HCT116 (cell line): Measurements from ENCODE around the gene AMER1. TPM values are rescaled to one million over a fixed set of nuclear protein-coding genes. Genes with fewer than 3 reads are reported as not detected.

Experiments
- ATAC-seq: fragments of 200-7000 bp; cut with Tn5 transposase; 2 replicates; pipeline ENCODE4 v1.9.1; 2020; ENCODE audit warnings: mild to moderate bottlenecking, moderate library complexity
- BruUV-seq: library from RNA; stranded (reverse); fragments of 400-500 nt; replicated peaks from 2 replicates; lab custom pipeline; 2021; lab: Mats Ljungman, UMichigan
- CTCF ChIA-PET: fragments of 300-600 bp; sonication (Branson Sonifier 250); formaldehyde crosslinking; loops from one replicate; lab custom pipeline; 2021; ENCODE audit warnings: antibody characterized with exemption; lab: Charles Lee
- POLR2A ChIA-PET: fragments of 300-600, 350-600 bp; sonication (Branson Sonifier 250); formaldehyde crosslinking; loops from one replicate; lab custom pipeline; 2021; ENCODE audit warnings: antibody characterized with exemption; lab: Charles Lee
- RAD21 ChIA-PET, 2 experiments: fragments of 300-600 bp; sonication (Branson Sonifier 250); formaldehyde crosslinking; loops; one replicate each; lab custom pipeline; 2023; ENCODE audit warnings: low total read pairs in 2 of 2; ENCODE audit not compliant: uncharacterized antibody in 2 of 2, unreplicated experiment in 2 of 2, low non-redundant PET in 1 of 2; lab: Charles Lee
- DNase-seq: peaks from one replicate; pipeline ENCODE4 v3.0.0-alpha.2; 2010; ENCODE audit warnings: low read depth, low spot score
- H2AFZ ChIP-seq: fragments of 200-600 bp; shearing (Covaris generic), sonication (generic); 2 replicates; pipeline ENCODE4 v1.6.1; 2017; ENCODE audit warnings: low read depth, mixed run types, mixed read lengths, antibody characterized with exemption, low read length; ENCODE audit not compliant: poor library complexity, severe bottlenecking
- H3K27ac ChIP-seq: 2 replicates; pipeline ENCODE4 v1.5.1; 2012; ENCODE audit warnings: low read depth, low read length
- H3K27me3 ChIP-seq: fragments of 200-600 bp; sonication (generic); 2 replicates; pipeline ENCODE4 v1.6.1; 2016; ENCODE audit warnings: mixed run types, low read length, mixed read lengths; ENCODE audit not compliant: insufficient read depth
- H3K36me3 ChIP-seq, 2 experiments: fragments of 200-500 bp in 1 of 2; fragments of 200-600 bp in 1 of 2; sonication (Bioruptor generic) in 1 of 2; sonication (generic) in 1 of 2; 2 replicates each; pipeline versions ENCODE4 v1.5.1 to v1.6.1; 2014 to 2016; ENCODE audit warnings: low read length in 2 of 2, inconsistent platforms in 1 of 2, mixed read lengths in 1 of 2, mixed run types in 1 of 2; ENCODE audit not compliant: insufficient read depth in 2 of 2, control insufficient read depth in 1 of 2
- H3K4me1 ChIP-seq, 2 experiments: fragments of 200-600 bp in 1 of 2; sonication (generic) in 1 of 2; 2 replicates each; pipeline versions ENCODE4 v1.5.1 to v1.6.1; 2012 to 2017; ENCODE audit warnings: low read length in 2 of 2, inconsistent platforms in 1 of 2, mild to moderate bottlenecking in 1 of 2, mixed read lengths in 1 of 2, mixed run types in 1 of 2, moderate library complexity in 1 of 2; ENCODE audit not compliant: insufficient read depth in 2 of 2, control insufficient read depth in 1 of 2
- H3K4me2 ChIP-seq: fragments of 200-600 bp; sonication (generic); 2 replicates; pipeline ENCODE4 v1.6.1; 2017; ENCODE audit warnings: mixed run types, low read length, mixed read lengths
- H3K4me3 ChIP-seq, 2 experiments: fragments of 200-600 bp in 1 of 2; sonication (generic) in 1 of 2; replicated peaks in 1 of 2; 2 replicates each; pipeline ENCODE4 v1.5.1; 2011 to 2016; ENCODE audit warnings: low read length in 2 of 2, control low read depth in 1 of 2, low read depth in 1 of 2, mild to moderate bottlenecking in 1 of 2, mixed read lengths in 1 of 2, mixed run types in 1 of 2
- H3K79me2 ChIP-seq: fragments of 200-600 bp; sonication (generic); 2 replicates; pipeline ENCODE4 v1.6.1; 2017; ENCODE audit warnings: mild to moderate bottlenecking, mixed run types, low read length, moderate library complexity, mixed read lengths; ENCODE audit not compliant: insufficient read depth
- H3K9ac ChIP-seq: fragments of 200-600 bp; sonication (generic); 2 replicates; pipeline ENCODE4 v1.6.1; 2016; ENCODE audit warnings: low read length, mixed read lengths
- H3K9me2 ChIP-seq: fragments of 200-600 bp; sonication (generic), shearing (Covaris generic); 2 replicates; pipeline ENCODE4 v1.6.1; 2017; ENCODE audit warnings: mixed run types, mild to moderate bottlenecking, moderate library complexity; ENCODE audit not compliant: insufficient read depth
- H3K9me3 ChIP-seq, 2 experiments: fragments of 200-500 bp in 1 of 2; fragments of 200-600 bp in 1 of 2; sonication (Bioruptor generic) in 1 of 2; sonication (generic) in 1 of 2; 2 replicates each; pipeline ENCODE4 v1.6.1; 2014 to 2017; ENCODE audit warnings: low read length in 2 of 2, mixed read lengths in 2 of 2, inconsistent platforms in 1 of 2, low read depth in 1 of 2, mild to moderate bottlenecking in 1 of 2, mixed run types in 1 of 2, moderate library complexity in 1 of 2; ENCODE audit not compliant: control insufficient read depth in 1 of 2, insufficient read depth in 1 of 2
- H4K20me1 ChIP-seq: fragments of 200-600 bp; sonication (generic), shearing (Covaris generic); 2 replicates; pipeline ENCODE4 v1.6.1; 2017; ENCODE audit warnings: mixed run types, mild to moderate bottlenecking, moderate library complexity; ENCODE audit not compliant: insufficient read depth
- ATF3 ChIP-seq: IDR thresholded peaks from 2 replicates; pipeline ENCODE4 v1.6.1; 2012
- CEBPB ChIP-seq: IDR thresholded peaks from 2 replicates; pipeline ENCODE4 v1.6.1; 2012; ENCODE audit warnings: low read depth
- EZH2phosphoT487 ChIP-seq: fragments of 200-600 bp; IDR thresholded peaks from 2 replicates; pipeline ENCODE4 v1.6.1; 2018; ENCODE audit warnings: antibody characterized with exemption, borderline replicate concordance
- POLR2AphosphoS5 ChIP-seq: IDR thresholded peaks from 2 replicates; pipeline ENCODE4 v1.6.1; 2011; ENCODE audit warnings: mild to moderate bottlenecking, low read depth, low read length, moderate library complexity
- RAD21 ChIP-seq: IDR thresholded peaks from 2 replicates; pipeline ENCODE4 v1.6.1; 2012; ENCODE audit warnings: low read depth, mild to moderate bottlenecking
- REST ChIP-seq: IDR thresholded peaks from 2 replicates; pipeline ENCODE4 v1.6.1; 2012; ENCODE audit warnings: low read depth
- SIN3A ChIP-seq: IDR thresholded peaks from 2 replicates; pipeline ENCODE4 v1.6.1; 2012; ENCODE audit warnings: low read depth
- SP1 ChIP-seq: IDR thresholded peaks from 2 replicates; pipeline ENCODE4 v1.6.1; 2012; ENCODE audit warnings: low read depth
- SRF ChIP-seq: IDR thresholded peaks from 2 replicates; pipeline ENCODE4 v1.6.1; 2012; ENCODE audit warnings: low read depth
- YY1 ChIP-seq: IDR thresholded peaks from 2 replicates; pipeline ENCODE4 v1.6.1; 2011; ENCODE audit warnings: low read length, low read depth, moderate library complexity, mild to moderate bottlenecking; ENCODE audit not compliant: insufficient replicate concordance; ENCODE audit errors: extremely low read depth
- ZFX ChIP-seq: fragments of 450-650 bp; IDR thresholded peaks from 2 replicates; pipeline ENCODE4 v1.6.1; 2017
- intact Hi-C: fragments of 100-400 bp; cut with micrococcal nuclease; formaldehyde crosslinking; loops from 2 replicates; pipeline ENCODE4 v1.10.0; 2022
- total RNA-seq: library from RNA; stranded (reverse); gene quantifications from one replicate; pipeline ENCODE4 v1.2.1, GENCODE V29; 2021; ENCODE audit not compliant: unreplicated experiment
- TF ChIP-seq, protein P1 (sequence below), 3 experiments: fragments of 200-600 bp in 1 of 3; sonication (generic) in 1 of 3; IDR thresholded peaks in 2 of 3; conservative IDR thresholded peaks in 1 of 3; 2 replicates each; pipeline ENCODE4 v1.5.1; 2012 to 2017; ENCODE audit warnings: low read depth in 2 of 3, low read length in 2 of 3, antibody characterized with exemption in 1 of 3, borderline replicate concordance in 1 of 3, control low read depth in 1 of 3, mild to moderate bottlenecking in 1 of 3, mixed read lengths in 1 of 3, mixed run types in 1 of 3, moderate library complexity in 1 of 3; ENCODE audit not compliant: insufficient read depth in 1 of 3

AMER1 gene
- total RNA-seq, 1 experiment from 2014 or later = 2.8 TPM

DNA sequence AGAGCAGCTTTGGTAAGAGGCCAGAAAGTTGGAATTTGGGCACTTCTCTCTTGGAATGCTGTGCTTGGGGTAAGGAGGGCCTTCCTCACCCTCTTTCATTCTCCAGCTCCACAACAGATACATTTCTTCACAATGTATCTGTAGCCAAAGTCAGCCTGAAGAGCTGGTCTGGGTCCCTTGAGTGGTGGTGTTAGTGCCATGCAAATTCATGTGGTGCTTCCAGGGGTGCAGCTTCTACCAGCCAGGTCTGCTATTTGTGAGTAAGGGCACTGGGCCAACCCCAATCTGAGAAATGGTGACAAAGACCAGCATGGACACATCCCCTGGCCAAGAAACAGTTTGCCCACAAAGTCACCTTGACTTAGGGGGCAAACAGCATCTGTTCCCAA lies 17.8 kb downstream of the AMER1 start:
- BruUV-seq = no TSS peak
- intact Hi-C loops = no loop called here
- Histone ChIP-seq H3K9ac (no peak overlapping the region), H4K20me1 (no peaks in the 10 kb centered on the region), H3K9me2 (no peaks in the 10 kb centered on the region), H3K4me2 (no peak overlapping the region), H3K9me3 (no peaks in the 10 kb centered on the region), H3K4me3 (no peak overlapping the region)
- POLR2A ChIA-PET = no interaction called here
- TF ChIP-seq SIN3A (no peak), SRF (no peak), EZH2phosphoT487 (no peak), ZFX (no peak), POLR2AphosphoS5 (no peak)
- TF ChIP-seq, all 23 proteins: peak for 0
- DNase-seq = no peak
- no peak overlapping the region for H2AFZ ChIP-seq
- no peaks in the 10 kb centered on the region for H3K79me2 ChIP-seq
- RAD21 ChIA-PET = no interaction called here
- no peaks in the 10 kb centered on the region for H3K36me3 ChIP-seq
- no peaks in the 10 kb centered on the region for H3K27me3 ChIP-seq
- no peaks in the 10 kb centered on the region for H3K4me1 ChIP-seq
- CTCF ChIA-PET = no interaction called here
- H3K27ac ChIP-seq = no peak overlapping the region
- no peak for ATAC-seq

DNA sequence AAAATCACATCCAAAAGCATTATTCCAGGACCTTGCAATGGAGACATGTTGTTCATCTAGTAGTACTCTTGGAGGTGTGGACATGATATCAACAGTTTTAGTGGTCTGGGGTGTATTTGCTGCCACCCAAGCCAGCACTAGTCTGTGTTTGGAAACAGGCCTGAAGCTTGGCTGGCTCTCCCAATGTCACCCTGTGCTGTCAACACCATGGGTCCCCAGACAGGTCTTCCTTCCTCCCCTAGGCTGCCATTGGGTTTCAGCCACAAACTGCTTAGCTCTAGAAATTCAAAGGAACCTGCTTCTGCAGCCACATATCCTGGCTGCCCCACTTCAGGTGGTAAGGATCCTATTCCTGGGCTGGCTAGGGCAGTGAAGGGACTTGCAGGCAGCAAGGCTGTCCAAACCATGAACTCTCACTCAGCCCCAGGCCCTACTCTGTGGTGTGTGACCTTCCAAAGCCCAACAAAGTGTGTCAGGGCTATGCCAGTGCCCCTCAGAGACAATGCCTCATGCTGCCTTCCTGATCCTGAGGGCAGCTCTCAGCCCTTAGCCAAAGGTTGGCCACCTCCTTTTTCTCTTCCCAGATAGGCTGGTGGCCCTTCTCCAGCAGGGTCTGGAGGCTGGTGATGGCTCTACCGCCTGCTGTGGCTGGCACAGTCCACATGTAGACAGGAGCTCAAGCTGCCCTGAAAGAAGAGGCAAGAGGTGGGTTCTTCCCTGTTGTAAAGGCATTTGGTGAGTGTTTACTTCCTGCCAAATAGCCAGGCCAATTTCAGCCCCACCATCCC lies 18.3 kb downstream of the AMER1 start:
- H3K4me2 ChIP-seq = no peak overlapping the region
- RAD21 ChIA-PET = no interaction called here
- TF ChIP-seq, protein P1, sequence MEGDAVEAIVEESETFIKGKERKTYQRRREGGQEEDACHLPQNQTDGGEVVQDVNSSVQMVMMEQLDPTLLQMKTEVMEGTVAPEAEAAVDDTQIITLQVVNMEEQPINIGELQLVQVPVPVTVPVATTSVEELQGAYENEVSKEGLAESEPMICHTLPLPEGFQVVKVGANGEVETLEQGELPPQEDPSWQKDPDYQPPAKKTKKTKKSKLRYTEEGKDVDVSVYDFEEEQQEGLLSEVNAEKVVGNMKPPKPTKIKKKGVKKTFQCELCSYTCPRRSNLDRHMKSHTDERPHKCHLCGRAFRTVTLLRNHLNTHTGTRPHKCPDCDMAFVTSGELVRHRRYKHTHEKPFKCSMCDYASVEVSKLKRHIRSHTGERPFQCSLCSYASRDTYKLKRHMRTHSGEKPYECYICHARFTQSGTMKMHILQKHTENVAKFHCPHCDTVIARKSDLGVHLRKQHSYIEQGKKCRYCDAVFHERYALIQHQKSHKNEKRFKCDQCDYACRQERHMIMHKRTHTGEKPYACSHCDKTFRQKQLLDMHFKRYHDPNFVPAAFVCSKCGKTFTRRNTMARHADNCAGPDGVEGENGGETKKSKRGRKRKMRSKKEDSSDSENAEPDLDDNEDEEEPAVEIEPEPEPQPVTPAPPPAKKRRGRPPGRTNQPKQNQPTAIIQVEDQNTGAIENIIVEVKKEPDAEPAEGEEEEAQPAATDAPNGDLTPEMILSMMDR (IDR thresholded peaks at IDR 0.05 in 2 of 3, conservative IDR thresholded peaks at IDR 0.05 in 1 of 3; ENCODE audit: borderline replicate concordance in 1 of 3, insufficient read depth in 1 of 3, low read depth in 2 of 3, low read length in 2 of 3) = no peak
- no peak for TF ChIP-seq CEBPB
- no peak for TF ChIP-seq SP1
- TF ChIP-seq REST = no peak
- no peak for TF ChIP-seq YY1
- TF ChIP-seq RAD21 = no peak
- TF ChIP-seq ATF3 = no peak
- TF ChIP-seq POLR2AphosphoS5 = no peak
- no peak for TF ChIP-seq SRF

More for the DNA sequence above, 18.3 kb downstream of the AMER1 start:
- no TSS peak for BruUV-seq
- no peaks in the 10 kb centered on the region for H3K4me1 ChIP-seq
- H3K9me3 ChIP-seq = no peaks in the 10 kb centered on the region
- no peaks in the 10 kb centered on the region for H3K27me3 ChIP-seq
- DNase-seq = no peak
- no peaks in the 10 kb centered on the region for H3K36me3 ChIP-seq
- ChIA-PET POLR2A (no interaction called here), CTCF (no interaction called here)
- no peak for ATAC-seq
- intact Hi-C loops = no loop called here
- H3K27ac ChIP-seq = no peak overlapping the region
- no peaks in the 10 kb centered on the region for H3K79me2 ChIP-seq
- no peaks in the 10 kb centered on the region for H3K9me2 ChIP-seq
- no peak overlapping the region for H2AFZ ChIP-seq
- no peak overlapping the region for H3K9ac ChIP-seq
- H4K20me1 ChIP-seq = no peaks in the 10 kb centered on the region
- no peak overlapping the region for H3K4me3 ChIP-seq
